Gastroesophageal sphincter (tissue), 4 donors: ENCODE results near the gene CALHM1. TPM values are rescaled to one million over a fixed set of nuclear protein-coding genes. Genes with fewer than 3 reads are reported as not detected.

Experiments used
- ATAC-seq: fragments of 150-250 bp; one replicate; pipeline ENCODE4 v1.9.1; 2016; ENCODE audit warnings: mild to moderate bottlenecking, moderate library complexity
- H3K27ac ChIP-seq, 4 donors: fragments of 200-600 bp; sonication (generic) in 3 of 4; 1 replicate in 3 of 4; 2 replicates in 1 of 4; pipeline ENCODE4 v1.5.1; 2016 to 2019
- H3K27me3 ChIP-seq: fragments of 200-600 bp; sonication (generic); one replicate; pipeline ENCODE4 v1.5.1; 2019
- H3K36me3 ChIP-seq, 2 donors: fragments of 200-600 bp; sonication (generic); one replicate each; pipeline ENCODE4 v1.5.1; 2019; ENCODE audit warnings: control low read depth in 1 of 2
- H3K4me1 ChIP-seq, 3 donors: fragments of 200-600 bp; sonication (generic); 1 replicate in 2 of 3; 2 replicates in 1 of 3; pipeline ENCODE4 v1.5.1; 2016 to 2019; ENCODE audit warnings: control low read depth in 2 of 3
- H3K4me3 ChIP-seq, 2 donors: fragments of 200-600 bp; sonication (generic); one replicate each; pipeline ENCODE4 v1.5.1; 2019; ENCODE audit warnings: mild to moderate bottlenecking in 1 of 2, moderate library complexity in 1 of 2
- H3K9me3 ChIP-seq, 3 donors: fragments of 200-600 bp; sonication (generic); one replicate each; pipeline ENCODE4 v1.5.1; 2017 to 2019; ENCODE audit warnings: control low read depth in 2 of 3
- CTCF ChIP-seq, 4 experiments: fragments of 200-600 bp in 2 of 4; fragments of 450-650 bp in 2 of 4; sonication (generic) in 1 of 4; IDR thresholded peaks; one replicate each; pipeline ENCODE4 v1.5.1; 2017 to 2019; ENCODE audit warnings: antibody characterized with exemption in 4 of 4, mild to moderate bottlenecking in 2 of 4, moderate library complexity in 2 of 4
- EP300 ChIP-seq: sonication (generic); formaldehyde crosslinking; IDR thresholded peaks from one replicate; pipeline ENCODE4 v1.6.1; 2017; ENCODE audit warnings: antibody characterized with exemption, mild to moderate bottlenecking
- POLR2A ChIP-seq, 2 donors: fragments of 450-650 bp; IDR thresholded peaks; one replicate each; pipeline ENCODE4 v1.6.1; 2017; ENCODE audit warnings: antibody characterized with exemption in 2 of 2, mild to moderate bottlenecking in 2 of 2, moderate library complexity in 1 of 2
- POLR2AphosphoS5 ChIP-seq: sonication (generic); formaldehyde crosslinking; IDR thresholded peaks from one replicate; pipeline ENCODE4 v1.6.1; 2017; ENCODE audit warnings: antibody characterized with exemption
- WGBS, 2 donors: methylation state at CpG; one replicate each; pipeline ENCODE4 v1.1.5; 2018; ENCODE audit warnings: low coverage in 1 of 2; 5-methylcytosine and 5-hydroxymethylcytosine counted together
- total RNA-seq, 4 donors: library from RNA; depleted of rRNA; stranded (reverse); fragments of >200 nt; gene quantifications; one replicate each; pipeline ENCODE4 v1.1.0, GENCODE V29; 2016

Gene CALHM1
- total RNA-seq, 4 donors from 2014 or later: not detected

GRCh38 chr10:103431902-103432301, 26.8 kb downstream of the CALHM1 start:
- TF ChIP-seq CTCF (IDR thresholded peaks at IDR 0.05): no peak
- no peak for TF ChIP-seq POLR2A (IDR thresholded peaks at IDR 0.05)
- TF ChIP-seq POLR2AphosphoS5: no peak
- no peak for TF ChIP-seq EP300
- H3K27ac ChIP-seq: no peak overlapping the region
- no peak overlapping the region for H3K4me3 ChIP-seq
- H3K4me1 ChIP-seq: peaks cover 0 to 6% (median 0%) of the 10 kb centered on the region in 3 donors
- H3K9me3 ChIP-seq: no peaks in the 10 kb centered on the region
- no peaks in the 10 kb centered on the region for H3K27me3 ChIP-seq
- no peak for ATAC-seq
- WGBS, 2 donors: 37 to 44% methylated on average over 7 to 8 of the region's 8 CpGs
- peaks cover 0 to 92% of the 10 kb centered on the region in 2 donors for H3K36me3 ChIP-seq

- Histone ChIP-seq H3K4me1 (peaks cover 0 to 6% (median 0%) of the 10 kb centered on the region in 3 donors), H3K4me3 (no peak overlapping the region), H3K27ac (no peak overlapping the region), H3K36me3 (peaks cover 0 to 92% of the 10 kb centered on the region in 2 donors), H3K27me3 (no peaks in the 10 kb centered on the region), H3K9me3 (no peaks in the 10 kb centered on the region)
- ATAC-seq: no peak
- TF ChIP-seq POLR2A (IDR thresholded peaks at IDR 0.05) (no peak), EP300 (no peak), POLR2AphosphoS5 (no peak), CTCF (IDR thresholded peaks at IDR 0.05) (no peak)
- WGBS, 2 donors: 90 to 100% methylated on average over 4 to 5 of the region's 5 CpGs
Observed at GRCh38 chr10:103429647-103430046, 29.1 kb downstream of the CALHM1 start.

DNA sequence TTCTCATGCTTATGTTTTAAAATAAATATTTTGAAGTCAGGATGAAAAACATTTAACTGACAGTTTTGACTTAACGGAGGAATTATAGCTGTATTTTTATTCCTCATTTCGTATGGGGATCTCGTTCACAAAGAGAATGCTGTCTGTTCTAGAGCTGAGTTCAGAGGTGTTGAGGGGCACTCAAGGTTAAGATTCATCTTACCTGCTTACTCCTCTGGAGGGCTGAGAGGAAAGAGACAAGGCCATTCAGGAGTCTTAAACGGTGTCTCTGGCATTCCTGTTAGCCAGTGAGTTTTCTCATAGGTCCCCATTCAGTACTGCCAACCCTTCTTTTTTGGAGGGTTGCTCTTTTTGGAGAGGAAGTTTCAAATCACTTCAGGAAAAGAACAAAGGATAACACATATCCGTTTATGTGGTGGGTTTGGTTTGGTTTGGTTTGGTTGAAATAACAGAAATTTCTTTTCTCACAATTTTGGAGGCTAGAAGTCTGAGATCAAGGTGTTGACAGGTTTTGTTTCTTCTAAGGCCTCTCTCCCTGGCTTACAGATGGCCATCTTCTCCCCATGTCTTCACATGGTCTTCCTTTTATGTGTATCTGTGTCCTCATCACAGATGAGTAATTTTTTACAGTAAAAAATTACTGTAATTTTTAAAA, 29.6 kb downstream of the CALHM1 start:
- no peak overlapping the region for H3K4me3 ChIP-seq
- no peak for TF ChIP-seq POLR2A (IDR thresholded peaks at IDR 0.05)
- no peak for TF ChIP-seq POLR2AphosphoS5
- no peak for TF ChIP-seq EP300
- no peak for TF ChIP-seq CTCF (IDR thresholded peaks at IDR 0.05)
- H3K36me3 ChIP-seq: peaks cover 0 to 92% of the 10 kb centered on the region in 2 donors
- H3K27me3 ChIP-seq: no peaks in the 10 kb centered on the region
- 62% methylated on average over 5 of the region's 5 CpGs for WGBS, 2 donors
- ATAC-seq: no peak
- H3K27ac ChIP-seq: no peak overlapping the region
- peaks cover 0 to 6% (median 0%) of the 10 kb centered on the region in 3 donors for H3K4me1 ChIP-seq
- H3K9me3 ChIP-seq: no peaks in the 10 kb centered on the region

DNA sequence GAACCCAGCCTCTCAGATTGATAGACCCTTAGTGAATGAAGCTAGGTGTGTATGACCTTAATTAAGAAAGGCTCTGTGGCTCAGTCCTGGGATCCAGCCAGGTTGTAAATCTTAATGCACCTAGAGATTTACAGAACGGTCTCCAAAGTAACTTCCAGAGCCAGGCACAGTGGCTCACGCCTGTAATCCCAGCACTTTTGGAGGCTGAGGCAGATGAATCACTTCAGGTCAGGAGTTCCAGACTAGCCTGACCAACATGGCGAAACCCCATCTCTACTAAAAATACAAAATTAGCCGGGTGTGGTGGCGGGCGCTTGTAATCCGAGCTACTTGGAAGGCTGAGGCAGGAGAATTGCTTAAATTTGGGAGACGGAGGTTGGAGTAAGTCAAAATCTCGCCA, 30.8 kb downstream of the CALHM1 start:
- H3K4me1 ChIP-seq: peaks cover 0 to 6% (median 0%) of the 10 kb centered on the region in 3 donors
- WGBS, 2 donors: 65 to 95% methylated on average over 4 to 8 of the region's 9 CpGs

More for the DNA sequence above, 30.8 kb downstream of the CALHM1 start:
- Histone ChIP-seq H3K4me3 (no peak overlapping the region), H3K9me3 (no peaks in the 10 kb centered on the region), H3K27me3 (no peaks in the 10 kb centered on the region), H3K27ac (no peak overlapping the region), H3K36me3 (peaks cover 0 to 92% of the 10 kb centered on the region in 2 donors)
- TF ChIP-seq POLR2A (IDR thresholded peaks at IDR 0.05) (no peak), CTCF (IDR thresholded peaks at IDR 0.05) (no peak), POLR2AphosphoS5 (no peak), EP300 (no peak)
- no peak for ATAC-seq
